Measurements from ENCODE around the gene PLEKHJ1. TPM values are rescaled to one million over a fixed set of nuclear protein-coding genes. Genes with fewer than 3 reads are reported as not detected.

The PLEKHJ1 gene
- total RNA-seq, 4 donors from 2014 or later = 156 to 298 (median 227) TPM

GRCh38 chr19:2233601-2234280, 2.4 kb downstream of the PLEKHJ1 start:
- no peak for TF ChIP-seq POLR2A (IDR thresholded peaks at IDR 0.05)
- no peak for TF ChIP-seq CTCF (IDR thresholded peaks at IDR 0.05)
- DNase-seq = no peak
- peaks cover 9 to 41% (median 19%) of the 10 kb centered on the region in 4 donors for H3K4me1 ChIP-seq
- peak overlapping the region in 2 of 4 donors; percentile 100 for H3K27ac ChIP-seq
- H3K36me3 ChIP-seq = peaks cover 0 to 42% (median 0%) of the 10 kb centered on the region in 3 donors
- no peaks in the 10 kb centered on the region for H3K27me3 ChIP-seq
- H3K4me3 ChIP-seq = peak overlapping the region in 1 of 4 donors; percentile 26
- no peaks in the 10 kb centered on the region for H3K9me3 ChIP-seq

GRCh38 chr19:2232286-2233151, 3.6 kb downstream of the PLEKHJ1 start:
- H3K4me3 ChIP-seq = no peak overlapping the region
- no peaks in the 10 kb centered on the region for H3K9me3 ChIP-seq
- DNase-seq = no peak
- no peaks in the 10 kb centered on the region for H3K27me3 ChIP-seq
- H3K27ac ChIP-seq = peak overlapping the region in 2 of 4 donors; percentile 100
- H3K4me1 ChIP-seq = peaks cover 4 to 29% (median 9%) of the 10 kb centered on the region in 4 donors
- H3K36me3 ChIP-seq = peaks cover 0 to 54% (median 0%) of the 10 kb centered on the region in 3 donors
- peak in 1 of 6 experiments; percentile 13 for TF ChIP-seq CTCF (IDR thresholded peaks at IDR 0.05)
- no peak for TF ChIP-seq POLR2A (IDR thresholded peaks at IDR 0.05)

- Histone ChIP-seq H3K27me3 (no peaks in the 10 kb centered on the region), H3K4me3 (no peak overlapping the region), H3K36me3 (peaks cover 0 to 61% (median 0%) of the 10 kb centered on the region in 3 donors), H3K4me1 (peaks cover 4 to 26% (median 10%) of the 10 kb centered on the region in 4 donors), H3K9me3 (no peaks in the 10 kb centered on the region), H3K27ac (peak overlapping the region in 2 of 4 donors; percentile 1 to 34)
- DNase-seq = no peak
- TF ChIP-seq POLR2A (IDR thresholded peaks at IDR 0.05) = no peak
- TF ChIP-seq CTCF (IDR thresholded peaks at IDR 0.05) = peak in 3 of 6 experiments; percentile 25 to 41 (median 40)
These were observed 4.4 kb downstream of the PLEKHJ1 start for GRCh38 chr19:2231621-2232221.

- Histone ChIP-seq H3K27ac (peak overlapping the region in 2 of 4 donors; percentile 10 to 34), H3K4me3 (no peak overlapping the region), H3K36me3 (peaks cover 0 to 69% (median 0%) of the 10 kb centered on the region in 3 donors), H3K4me1 (peaks cover 4 to 26% (median 10%) of the 10 kb centered on the region in 4 donors), H3K9me3 (no peaks in the 10 kb centered on the region), H3K27me3 (no peaks in the 10 kb centered on the region)
- DNase-seq = no peak
- no peak for TF ChIP-seq CTCF (IDR thresholded peaks at IDR 0.05)
- TF ChIP-seq POLR2A (IDR thresholded peaks at IDR 0.05) = no peak
These were observed 5.2 kb downstream of the PLEKHJ1 start for GRCh38 chr19:2230807-2231533.

- no peak for DNase-seq
- H3K4me1 ChIP-seq = peaks cover 4 to 24% (median 7%) of the 10 kb centered on the region in 4 donors
- H3K4me3 ChIP-seq = no peak overlapping the region
- no peak for TF ChIP-seq CTCF (IDR thresholded peaks at IDR 0.05)
- no peak for TF ChIP-seq POLR2A (IDR thresholded peaks at IDR 0.05)
- peaks cover 0 to 78% (median 0%) of the 10 kb centered on the region in 3 donors for H3K36me3 ChIP-seq
- no peaks in the 10 kb centered on the region for H3K27me3 ChIP-seq
- no peak overlapping the region for H3K27ac ChIP-seq
- H3K9me3 ChIP-seq = no peaks in the 10 kb centered on the region
These were observed 6.0 kb downstream of the PLEKHJ1 start for GRCh38 chr19:2230033-2230531.
